Tongue (tissue), 2 donors: Measurements from ENCODE around the gene TCN2. TPM values are rescaled to one million over a fixed set of nuclear protein-coding genes. Genes with fewer than 3 reads are reported as not detected.
A peak's percentile ranks its signal among the peaks of the same experiment; 100 is the strongest.
"Not testable (repeated sequence)": the region's sequence is repeated elsewhere in the genome, so short reads cannot be mapped to it uniquely, and the experiment has no call there.

Experiments used
- DNase-seq: peaks from one replicate; pipeline ENCODE4 v3.0.0-alpha.2; 2015
- total RNA-seq: library from RNA; depleted of rRNA; stranded (reverse); fragments of >200 nt; gene quantifications from one replicate; pipeline ENCODE4 v1.2.3, GENCODE V29; 2014

The TCN2 gene
- 6.7 TPM for total RNA-seq

- DNase-seq: peak; percentile 84
Observed at GRCh38 chr22:30606455-30607299, at the start of gene TCN2. TSS of gene TCN2 (plus strand) at chr22:30607174. CDS start at chr22:30607332, 158 bp downstream.

GRCh38 chr22:30557243-30557642, 49.7 kb upstream of the TCN2 start:
- no peak for DNase-seq

- no peak for DNase-seq
Observed at GRCh38 chr22:30559889-30560288, 47.1 kb upstream of the TCN2 start.

- DNase-seq: not testable (repeated sequence)
Observed at GRCh38 chr22:30560643-30561202, 46.3 kb upstream of the TCN2 start.

- DNase-seq: no peak
Observed at GRCh38 chr22:30561402-30562189, 45.4 kb upstream of the TCN2 start.

GRCh38 chr22:30562366-30562765, 44.6 kb upstream of the TCN2 start:
- DNase-seq: no peak

- no peak for DNase-seq
Observed at GRCh38 chr22:30564045-30564760, 42.8 kb upstream of the TCN2 start.

- DNase-seq: no peak
Observed at GRCh38 chr22:30564761-30565119, 42.2 kb upstream of the TCN2 start.

GRCh38 chr22:30565341-30565740, 41.6 kb upstream of the TCN2 start:
- no peak for DNase-seq

- DNase-seq: no peak
Observed at GRCh38 chr22:30566125-30566524, 40.8 kb upstream of the TCN2 start.

- DNase-seq: not testable (repeated sequence)
Observed at GRCh38 chr22:30567277-30567676, 39.7 kb upstream of the TCN2 start.

GRCh38 chr22:30568137-30568805, 38.7 kb upstream of the TCN2 start:
- no peak for DNase-seq

GRCh38 chr22:30569674-30570202, 37.2 kb upstream of the TCN2 start:
- no peak for DNase-seq

GRCh38 chr22:30572210-30572609, 34.8 kb upstream of the TCN2 start:
- DNase-seq: no peak

- peak; percentile 20 for DNase-seq
Observed at GRCh38 chr22:30572840-30573593, 34.0 kb upstream of the TCN2 start.

GRCh38 chr22:30573594-30574094, 33.3 kb upstream of the TCN2 start:
- peak; percentile 54 for DNase-seq

- peak; percentile 65 for DNase-seq
Observed at GRCh38 chr22:30574095-30574981, 32.6 kb upstream of the TCN2 start, which contains the start of gene GAL3ST1. TSS of gene GAL3ST1 (minus strand) at chr22:30574665. CDS start at chr22:30557392, 17,273 bp downstream.

- peak; percentile 79 for DNase-seq
Observed at GRCh38 chr22:30574997-30575671, 31.8 kb upstream of the TCN2 start.

GRCh38 chr22:30575859-30576258, 31.1 kb upstream of the TCN2 start:
- no peak for DNase-seq
